HCT116 (cell line): ENCODE data around the gene USP21. TPM values are rescaled to one million over a fixed set of nuclear protein-coding genes. Genes with fewer than 3 reads are reported as not detected.

Source experiments
- ATAC-seq: fragments of 200-7000 bp; cut with Tn5 transposase; 2 replicates; pipeline ENCODE4 v1.9.1; 2020; ENCODE audit warnings: mild to moderate bottlenecking, moderate library complexity
- BruUV-seq: library from RNA; stranded (reverse); fragments of 400-500 nt; replicated peaks from 2 replicates; lab custom pipeline; 2021; lab: Mats Ljungman, UMichigan
- CTCF ChIA-PET: fragments of 300-600 bp; sonication (Branson Sonifier 250); formaldehyde crosslinking; loops from one replicate; lab custom pipeline; 2021; ENCODE audit warnings: antibody characterized with exemption; lab: Charles Lee
- POLR2A ChIA-PET: fragments of 300-600, 350-600 bp; sonication (Branson Sonifier 250); formaldehyde crosslinking; loops from one replicate; lab custom pipeline; 2021; ENCODE audit warnings: antibody characterized with exemption; lab: Charles Lee
- RAD21 ChIA-PET, 2 experiments: fragments of 300-600 bp; sonication (Branson Sonifier 250); formaldehyde crosslinking; loops; one replicate each; lab custom pipeline; 2023; ENCODE audit warnings: low total read pairs in 2 of 2; ENCODE audit not compliant: uncharacterized antibody in 2 of 2, unreplicated experiment in 2 of 2, low non-redundant PET in 1 of 2; lab: Charles Lee
- DNase-seq: peaks from one replicate; pipeline ENCODE4 v3.0.0-alpha.2; 2010; ENCODE audit warnings: low read depth, low spot score
- H2AFZ ChIP-seq: fragments of 200-600 bp; shearing (Covaris generic), sonication (generic); 2 replicates; pipeline ENCODE4 v1.6.1; 2017; ENCODE audit warnings: low read depth, mixed run types, mixed read lengths, antibody characterized with exemption, low read length; ENCODE audit not compliant: poor library complexity, severe bottlenecking
- H3K27ac ChIP-seq: 2 replicates; pipeline ENCODE4 v1.5.1; 2012; ENCODE audit warnings: low read depth, low read length
- H3K27me3 ChIP-seq: fragments of 200-600 bp; sonication (generic); 2 replicates; pipeline ENCODE4 v1.6.1; 2016; ENCODE audit warnings: mixed run types, low read length, mixed read lengths; ENCODE audit not compliant: insufficient read depth
- H3K36me3 ChIP-seq, 2 experiments: fragments of 200-500 bp in 1 of 2; fragments of 200-600 bp in 1 of 2; sonication (Bioruptor generic) in 1 of 2; sonication (generic) in 1 of 2; 2 replicates each; pipeline versions ENCODE4 v1.5.1 to v1.6.1; 2014 to 2016; ENCODE audit warnings: low read length in 2 of 2, inconsistent platforms in 1 of 2, mixed read lengths in 1 of 2, mixed run types in 1 of 2; ENCODE audit not compliant: insufficient read depth in 2 of 2, control insufficient read depth in 1 of 2
- H3K4me1 ChIP-seq, 2 experiments: fragments of 200-600 bp in 1 of 2; sonication (generic) in 1 of 2; 2 replicates each; pipeline versions ENCODE4 v1.5.1 to v1.6.1; 2012 to 2017; ENCODE audit warnings: low read length in 2 of 2, inconsistent platforms in 1 of 2, mild to moderate bottlenecking in 1 of 2, mixed read lengths in 1 of 2, mixed run types in 1 of 2, moderate library complexity in 1 of 2; ENCODE audit not compliant: insufficient read depth in 2 of 2, control insufficient read depth in 1 of 2
- H3K4me2 ChIP-seq: fragments of 200-600 bp; sonication (generic); 2 replicates; pipeline ENCODE4 v1.6.1; 2017; ENCODE audit warnings: mixed run types, low read length, mixed read lengths
- H3K4me3 ChIP-seq, 2 experiments: fragments of 200-600 bp in 1 of 2; sonication (generic) in 1 of 2; replicated peaks in 1 of 2; 2 replicates each; pipeline ENCODE4 v1.5.1; 2011 to 2016; ENCODE audit warnings: low read length in 2 of 2, control low read depth in 1 of 2, low read depth in 1 of 2, mild to moderate bottlenecking in 1 of 2, mixed read lengths in 1 of 2, mixed run types in 1 of 2
- H3K79me2 ChIP-seq: fragments of 200-600 bp; sonication (generic); 2 replicates; pipeline ENCODE4 v1.6.1; 2017; ENCODE audit warnings: mild to moderate bottlenecking, mixed run types, low read length, moderate library complexity, mixed read lengths; ENCODE audit not compliant: insufficient read depth
- H3K9ac ChIP-seq: fragments of 200-600 bp; sonication (generic); 2 replicates; pipeline ENCODE4 v1.6.1; 2016; ENCODE audit warnings: low read length, mixed read lengths
- H3K9me2 ChIP-seq: fragments of 200-600 bp; sonication (generic), shearing (Covaris generic); 2 replicates; pipeline ENCODE4 v1.6.1; 2017; ENCODE audit warnings: mixed run types, mild to moderate bottlenecking, moderate library complexity; ENCODE audit not compliant: insufficient read depth
- H3K9me3 ChIP-seq, 2 experiments: fragments of 200-500 bp in 1 of 2; fragments of 200-600 bp in 1 of 2; sonication (Bioruptor generic) in 1 of 2; sonication (generic) in 1 of 2; 2 replicates each; pipeline ENCODE4 v1.6.1; 2014 to 2017; ENCODE audit warnings: low read length in 2 of 2, mixed read lengths in 2 of 2, inconsistent platforms in 1 of 2, low read depth in 1 of 2, mild to moderate bottlenecking in 1 of 2, mixed run types in 1 of 2, moderate library complexity in 1 of 2; ENCODE audit not compliant: control insufficient read depth in 1 of 2, insufficient read depth in 1 of 2
- H4K20me1 ChIP-seq: fragments of 200-600 bp; sonication (generic), shearing (Covaris generic); 2 replicates; pipeline ENCODE4 v1.6.1; 2017; ENCODE audit warnings: mixed run types, mild to moderate bottlenecking, moderate library complexity; ENCODE audit not compliant: insufficient read depth
- POLR2A ChIP-seq: IDR thresholded peaks from 2 replicates; pipeline ENCODE4 v1.7.0; 2011; ENCODE audit warnings: borderline replicate concordance; ENCODE audit not compliant: insufficient read depth, insufficient read length; ENCODE audit errors: extremely low read depth
- POLR2AphosphoS5 ChIP-seq: IDR thresholded peaks from 2 replicates; pipeline ENCODE4 v1.6.1; 2011; ENCODE audit warnings: mild to moderate bottlenecking, low read depth, low read length, moderate library complexity
- YY1 ChIP-seq: IDR thresholded peaks from 2 replicates; pipeline ENCODE4 v1.6.1; 2011; ENCODE audit warnings: low read length, low read depth, moderate library complexity, mild to moderate bottlenecking; ENCODE audit not compliant: insufficient replicate concordance; ENCODE audit errors: extremely low read depth
- intact Hi-C: fragments of 100-400 bp; cut with micrococcal nuclease; formaldehyde crosslinking; loops from 2 replicates; pipeline ENCODE4 v1.10.0; 2022
- total RNA-seq: library from RNA; stranded (reverse); gene quantifications from one replicate; pipeline ENCODE4 v1.2.1, GENCODE V29; 2021; ENCODE audit not compliant: unreplicated experiment
- TF ChIP-seq, protein P1 (sequence below), 3 experiments: fragments of 200-600 bp in 1 of 3; sonication (generic) in 1 of 3; IDR thresholded peaks in 2 of 3; conservative IDR thresholded peaks in 1 of 3; 2 replicates each; pipeline ENCODE4 v1.5.1; 2012 to 2017; ENCODE audit warnings: low read depth in 2 of 3, low read length in 2 of 3, antibody characterized with exemption in 1 of 3, borderline replicate concordance in 1 of 3, control low read depth in 1 of 3, mild to moderate bottlenecking in 1 of 3, mixed read lengths in 1 of 3, mixed run types in 1 of 3, moderate library complexity in 1 of 3; ENCODE audit not compliant: insufficient read depth in 1 of 3
- TF ChIP-seq, protein P2 (sequence below): IDR thresholded peaks from 2 replicates; pipeline ENCODE4 v1.6.1; 2012
- TF ChIP-seq, protein P3 (sequence below): IDR thresholded peaks from 2 replicates; pipeline ENCODE4 v1.6.1; 2011; ENCODE audit warnings: mild to moderate bottlenecking, low read length, moderate library complexity; ENCODE audit not compliant: insufficient replicate concordance; ENCODE audit errors: extremely low read depth
- TF ChIP-seq, protein P4 (sequence below): IDR thresholded peaks from 2 replicates; pipeline ENCODE4 v1.6.1; 2012

The USP21 gene
- total RNA-seq, 1 experiment from 2014 or later: 22.1 TPM

DNA sequence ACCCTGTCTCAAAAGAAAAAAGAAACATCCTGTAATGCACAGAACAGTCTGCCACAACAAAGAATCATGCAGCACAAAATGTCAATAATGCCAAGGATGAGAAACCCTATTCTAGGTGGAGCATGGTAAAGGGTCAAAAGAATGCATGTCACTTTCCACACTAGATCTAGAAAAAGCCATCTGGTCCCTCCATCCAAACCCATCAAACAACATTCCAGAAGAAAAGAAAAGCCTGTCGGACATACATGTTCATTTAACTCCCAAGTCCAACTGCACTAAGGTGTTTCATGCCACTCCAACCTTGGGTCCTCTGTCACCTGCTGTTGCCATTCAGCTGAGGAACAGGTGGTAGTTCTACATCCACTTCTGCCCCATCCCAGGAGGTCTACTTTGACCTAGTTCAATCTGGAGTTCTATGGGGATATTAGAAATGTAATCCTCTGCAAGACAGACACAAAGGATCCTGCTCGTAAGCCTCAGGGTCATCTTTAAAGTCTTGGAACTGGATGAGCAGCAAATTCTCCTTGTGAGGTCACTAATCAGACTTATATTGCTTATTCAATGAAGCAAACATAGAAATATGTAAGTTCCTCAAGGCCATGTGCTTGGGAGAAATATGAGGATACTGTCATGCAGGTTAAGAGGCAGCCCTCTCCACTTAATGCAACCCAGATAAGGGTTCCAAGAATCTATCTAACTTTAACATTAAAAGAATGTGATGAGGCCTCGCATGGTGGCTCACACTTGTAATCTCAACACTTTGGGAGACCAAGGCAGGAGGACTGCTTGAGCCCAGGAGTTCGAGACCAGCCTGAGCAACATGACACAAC lies 30.5 kb upstream of the USP21 start:
- Histone ChIP-seq H3K4me2 (no peak overlapping the region), H3K9me2 (no peaks in the 10 kb centered on the region), H2AFZ (no peak overlapping the region), H3K4me1 (peaks cover 3 to 13% of the 10 kb centered on the region in 2 experiments; a peak in 3 of 4 replicates), H4K20me1 (no peaks in the 10 kb centered on the region), H3K9ac (no peak overlapping the region), H3K27ac (no peak overlapping the region), H3K36me3 (peaks cover 16 to 35% of the 10 kb centered on the region in 2 experiments; a peak in 3 of 4 replicates), H3K4me3 (no peak overlapping the region), H3K27me3 (no peaks in the 10 kb centered on the region), H3K79me2 (peaks cover 63% of the 10 kb centered on the region), H3K9me3 (no peaks in the 10 kb centered on the region)
- TF ChIP-seq, protein P1, sequence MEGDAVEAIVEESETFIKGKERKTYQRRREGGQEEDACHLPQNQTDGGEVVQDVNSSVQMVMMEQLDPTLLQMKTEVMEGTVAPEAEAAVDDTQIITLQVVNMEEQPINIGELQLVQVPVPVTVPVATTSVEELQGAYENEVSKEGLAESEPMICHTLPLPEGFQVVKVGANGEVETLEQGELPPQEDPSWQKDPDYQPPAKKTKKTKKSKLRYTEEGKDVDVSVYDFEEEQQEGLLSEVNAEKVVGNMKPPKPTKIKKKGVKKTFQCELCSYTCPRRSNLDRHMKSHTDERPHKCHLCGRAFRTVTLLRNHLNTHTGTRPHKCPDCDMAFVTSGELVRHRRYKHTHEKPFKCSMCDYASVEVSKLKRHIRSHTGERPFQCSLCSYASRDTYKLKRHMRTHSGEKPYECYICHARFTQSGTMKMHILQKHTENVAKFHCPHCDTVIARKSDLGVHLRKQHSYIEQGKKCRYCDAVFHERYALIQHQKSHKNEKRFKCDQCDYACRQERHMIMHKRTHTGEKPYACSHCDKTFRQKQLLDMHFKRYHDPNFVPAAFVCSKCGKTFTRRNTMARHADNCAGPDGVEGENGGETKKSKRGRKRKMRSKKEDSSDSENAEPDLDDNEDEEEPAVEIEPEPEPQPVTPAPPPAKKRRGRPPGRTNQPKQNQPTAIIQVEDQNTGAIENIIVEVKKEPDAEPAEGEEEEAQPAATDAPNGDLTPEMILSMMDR (IDR thresholded peaks at IDR 0.05 in 2 of 3, conservative IDR thresholded peaks at IDR 0.05 in 1 of 3; ENCODE audit: borderline replicate concordance in 1 of 3, insufficient read depth in 1 of 3, low read depth in 2 of 3, low read length in 2 of 3): no peak
- TF ChIP-seq, protein P2, sequence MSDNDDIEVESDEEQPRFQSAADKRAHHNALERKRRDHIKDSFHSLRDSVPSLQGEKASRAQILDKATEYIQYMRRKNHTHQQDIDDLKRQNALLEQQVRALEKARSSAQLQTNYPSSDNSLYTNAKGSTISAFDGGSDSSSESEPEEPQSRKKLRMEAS: no peak
- TF ChIP-seq POLR2A: no peak
- TF ChIP-seq, protein P3, sequence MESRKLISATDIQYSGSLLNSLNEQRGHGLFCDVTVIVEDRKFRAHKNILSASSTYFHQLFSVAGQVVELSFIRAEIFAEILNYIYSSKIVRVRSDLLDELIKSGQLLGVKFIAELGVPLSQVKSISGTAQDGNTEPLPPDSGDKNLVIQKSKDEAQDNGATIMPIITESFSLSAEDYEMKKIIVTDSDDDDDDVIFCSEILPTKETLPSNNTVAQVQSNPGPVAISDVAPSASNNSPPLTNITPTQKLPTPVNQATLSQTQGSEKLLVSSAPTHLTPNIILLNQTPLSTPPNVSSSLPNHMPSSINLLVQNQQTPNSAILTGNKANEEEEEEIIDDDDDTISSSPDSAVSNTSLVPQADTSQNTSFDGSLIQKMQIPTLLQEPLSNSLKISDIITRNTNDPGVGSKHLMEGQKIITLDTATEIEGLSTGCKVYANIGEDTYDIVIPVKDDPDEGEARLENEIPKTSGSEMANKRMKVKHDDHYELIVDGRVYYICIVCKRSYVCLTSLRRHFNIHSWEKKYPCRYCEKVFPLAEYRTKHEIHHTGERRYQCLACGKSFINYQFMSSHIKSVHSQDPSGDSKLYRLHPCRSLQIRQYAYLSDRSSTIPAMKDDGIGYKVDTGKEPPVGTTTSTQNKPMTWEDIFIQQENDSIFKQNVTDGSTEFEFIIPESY: no peak
- TF ChIP-seq POLR2AphosphoS5: no peak
- no peak for TF ChIP-seq YY1
- TF ChIP-seq, protein P4, sequence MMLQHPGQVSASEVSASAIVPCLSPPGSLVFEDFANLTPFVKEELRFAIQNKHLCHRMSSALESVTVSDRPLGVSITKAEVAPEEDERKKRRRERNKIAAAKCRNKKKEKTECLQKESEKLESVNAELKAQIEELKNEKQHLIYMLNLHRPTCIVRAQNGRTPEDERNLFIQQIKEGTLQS: no peak
- RAD21 ChIA-PET: no interaction called here
- intact Hi-C loops: no loop called here
- ATAC-seq (no peak), DNase-seq (no peak)
- BruUV-seq: no TSS peak
- CTCF ChIA-PET: no interaction called here
- POLR2A ChIA-PET: interaction anchor here (1.0 to 1.7 kb wide), 2 partner anchors 11 to 12 kb away, joined by 3 to 5 read pairs; partner anchors contain the start of genes NIT1 and PFDN2
